Memory B cell (primary cell): ENCODE data around the gene CNTN5.
A peak's percentile ranks its signal among the peaks of the same experiment; 100 is the strongest.

Experiments
- ATAC-seq: fragments of 150-1000 bp; cut with Tn5 transposase; 2 replicates; pipeline ENCODE4 v1.10.0; 2021; ENCODE audit warnings: low read depth, mild to moderate bottlenecking, moderate library complexity
- DNase-seq, 2 donors: peaks; one replicate each; pipeline ENCODE4 v3.0.0; 2022; ENCODE audit warnings: low spot score in 2 of 2
- H3K27ac Mint-ChIP-seq: one replicate; pipeline ENCODE4 v1.8.0; 2022; ENCODE audit warnings: mild to moderate bottlenecking, moderate library complexity, mixed read lengths
- H3K27me3 Mint-ChIP-seq: one replicate; pipeline ENCODE4 v1.8.0; 2022; ENCODE audit warnings: mixed read lengths
- H3K36me3 Mint-ChIP-seq: one replicate; pipeline ENCODE4 v1.8.0; 2022; ENCODE audit warnings: mild to moderate bottlenecking, mixed read lengths
- H3K4me1 Mint-ChIP-seq: one replicate; pipeline ENCODE4 v1.8.0; 2022; ENCODE audit warnings: mixed read lengths
- H3K4me3 Mint-ChIP-seq: one replicate; pipeline ENCODE4 v1.8.0; 2022; ENCODE audit warnings: mild to moderate bottlenecking, moderate library complexity, mixed read lengths
- H3K9me3 Mint-ChIP-seq: one replicate; pipeline ENCODE4 v1.8.0; 2022; ENCODE audit warnings: mixed read lengths

Gene CNTN5

GRCh38 chr11:99020352-99021225, at the start of gene CNTN5:
Gene CNTN5, plus strand, starts transcription at chr11:99020949.
- Mint-ChIP-seq H3K4me1 (peaks cover 5% of the 10 kb centered on the region), H3K9me3 (no peaks in the 10 kb centered on the region), H3K36me3 (no peaks in the 10 kb centered on the region), H3K27ac (no peak within 1 kb of the TSS), H3K27me3 (peaks cover 10% of the 10 kb centered on the region), H3K4me3 (peak within 1 kb of the TSS; percentile 45)
- DNase-seq (no peak), ATAC-seq (no peak)

GRCh38 chr11:98979205-98979604, 41.5 kb upstream of the CNTN5 start:
- ATAC-seq (no peak), DNase-seq (no peak)
- no peaks in the 10 kb centered on the region for H3K27me3 Mint-ChIP-seq
- no peak overlapping the region for H3K4me3 Mint-ChIP-seq
- no peak overlapping the region for H3K27ac Mint-ChIP-seq
- H3K4me1 Mint-ChIP-seq: no peaks in the 10 kb centered on the region
- H3K36me3 Mint-ChIP-seq: no peaks in the 10 kb centered on the region
- peaks cover 9% of the 10 kb centered on the region for H3K9me3 Mint-ChIP-seq

GRCh38 chr11:99015634-99016454, 4.9 kb upstream of the CNTN5 start:
- ATAC-seq: peak; percentile 22
- H3K4me3 Mint-ChIP-seq: no peak overlapping the region
- peaks cover 5% of the 10 kb centered on the region for H3K4me1 Mint-ChIP-seq
- no peak overlapping the region for H3K27ac Mint-ChIP-seq
- no peaks in the 10 kb centered on the region for H3K9me3 Mint-ChIP-seq
- H3K27me3 Mint-ChIP-seq: peaks cover 10% of the 10 kb centered on the region
- peak in 1 of 2 donors; percentile 7 for DNase-seq
- no peaks in the 10 kb centered on the region for H3K36me3 Mint-ChIP-seq

- Mint-ChIP-seq H3K27me3 (peaks cover 10% of the 10 kb centered on the region), H3K27ac (no peak overlapping the region), H3K4me1 (peaks cover 5% of the 10 kb centered on the region), H3K36me3 (no peaks in the 10 kb centered on the region), H3K9me3 (no peaks in the 10 kb centered on the region), H3K4me3 (no peak overlapping the region)
- DNase-seq (no peak), ATAC-seq (no peak)
Observed at GRCh38 chr11:99019696-99020095, 1.1 kb upstream of the CNTN5 start.

GRCh38 chr11:99037057-99037456, 16.3 kb downstream of the CNTN5 start:
- no peak for DNase-seq
- no peak for ATAC-seq
- Mint-ChIP-seq H3K27ac (no peak overlapping the region), H3K4me3 (no peak overlapping the region), H3K36me3 (no peaks in the 10 kb centered on the region), H3K27me3 (no peaks in the 10 kb centered on the region), H3K4me1 (no peaks in the 10 kb centered on the region), H3K9me3 (no peaks in the 10 kb centered on the region)

GRCh38 chr11:99063331-99063730, 42.6 kb downstream of the CNTN5 start:
- Mint-ChIP-seq H3K9me3 (no peaks in the 10 kb centered on the region), H3K4me1 (no peaks in the 10 kb centered on the region), H3K27me3 (peaks cover 1% of the 10 kb centered on the region), H3K36me3 (no peaks in the 10 kb centered on the region), H3K4me3 (no peak overlapping the region), H3K27ac (no peak overlapping the region)
- DNase-seq: no peak
- ATAC-seq: no peak

- Mint-ChIP-seq H3K27me3 (peaks cover 1% of the 10 kb centered on the region), H3K27ac (no peak overlapping the region), H3K36me3 (no peaks in the 10 kb centered on the region), H3K4me3 (no peak overlapping the region), H3K9me3 (no peaks in the 10 kb centered on the region), H3K4me1 (peaks cover 3% of the 10 kb centered on the region)
- no peak for DNase-seq
- no peak for ATAC-seq
Observed at GRCh38 chr11:99065121-99065520, 44.4 kb downstream of the CNTN5 start.

- Mint-ChIP-seq H3K9me3 (peaks cover 2% of the 10 kb centered on the region), H3K4me3 (no peak overlapping the region), H3K27me3 (peaks cover 1% of the 10 kb centered on the region), H3K36me3 (no peaks in the 10 kb centered on the region), H3K27ac (no peak overlapping the region), H3K4me1 (peaks cover 3% of the 10 kb centered on the region)
- ATAC-seq: no peak
- DNase-seq: no peak
Observed at GRCh38 chr11:99066618-99067317, 46.0 kb downstream of the CNTN5 start.

GRCh38 chr11:99068832-99069231, 48.1 kb downstream of the CNTN5 start:
- Mint-ChIP-seq H3K27ac (no peak overlapping the region), H3K27me3 (peaks cover 1% of the 10 kb centered on the region), H3K4me3 (no peak overlapping the region), H3K36me3 (no peaks in the 10 kb centered on the region), H3K4me1 (peaks cover 3% of the 10 kb centered on the region), H3K9me3 (peaks cover 2% of the 10 kb centered on the region)
- ATAC-seq (no peak), DNase-seq (no peak)

- H3K27me3 Mint-ChIP-seq: peaks cover 1% of the 10 kb centered on the region
- no peaks in the 10 kb centered on the region for H3K36me3 Mint-ChIP-seq
- no peak for DNase-seq
- H3K4me1 Mint-ChIP-seq: peaks cover 3% of the 10 kb centered on the region
- no peak overlapping the region for H3K27ac Mint-ChIP-seq
- ATAC-seq: no peak
- H3K9me3 Mint-ChIP-seq: peaks cover 2% of the 10 kb centered on the region
- no peak overlapping the region for H3K4me3 Mint-ChIP-seq
Observed at GRCh38 chr11:99069856-99070444, 49.2 kb downstream of the CNTN5 start.

GRCh38 chr11:99079576-99079975, 58.8 kb downstream of the CNTN5 start:
- no peaks in the 10 kb centered on the region for H3K36me3 Mint-ChIP-seq
- no peaks in the 10 kb centered on the region for H3K4me1 Mint-ChIP-seq
- ATAC-seq: no peak

GRCh38 chr11:99080154-99080553, 59.4 kb downstream of the CNTN5 start:
- H3K9me3 Mint-ChIP-seq: peaks cover 2% of the 10 kb centered on the region

More at GRCh38 chr11:99079576-99079975, 58.8 kb downstream of the CNTN5 start:
- H3K4me3 Mint-ChIP-seq: no peak overlapping the region
- no peak for DNase-seq
- no peak overlapping the region for H3K27ac Mint-ChIP-seq
- no peaks in the 10 kb centered on the region for H3K27me3 Mint-ChIP-seq
- H3K9me3 Mint-ChIP-seq: peaks cover 2% of the 10 kb centered on the region

GRCh38 chr11:99098258-99098657, 77.5 kb downstream of the CNTN5 start:
- no peak for DNase-seq
- Mint-ChIP-seq H3K36me3 (no peaks in the 10 kb centered on the region), H3K27me3 (no peaks in the 10 kb centered on the region), H3K27ac (no peak overlapping the region), H3K9me3 (peaks cover 10% of the 10 kb centered on the region), H3K4me3 (no peak overlapping the region), H3K4me1 (no peaks in the 10 kb centered on the region)
- no peak for ATAC-seq

More at GRCh38 chr11:99080154-99080553, 59.4 kb downstream of the CNTN5 start:
- no peak for ATAC-seq
- H3K27ac Mint-ChIP-seq: no peak overlapping the region
- H3K4me3 Mint-ChIP-seq: no peak overlapping the region
- H3K27me3 Mint-ChIP-seq: no peaks in the 10 kb centered on the region
- H3K4me1 Mint-ChIP-seq: no peaks in the 10 kb centered on the region
- DNase-seq: no peak
- no peaks in the 10 kb centered on the region for H3K36me3 Mint-ChIP-seq
